Smooth muscle cell (in vitro differentiated cells): ENCODE results near the gene KCTD19. TPM values are rescaled to one million over a fixed set of nuclear protein-coding genes. Genes with fewer than 3 reads are reported as not detected.

Experiments used
- DNase-seq: peaks from one replicate; lab custom pipeline; 2025; ENCODE audit not compliant: unreplicated experiment; lab: John Stamatoyannopoulos, UW
- H2AFZ ChIP-seq: fragments of 200-600 bp; sonication (generic); 2 replicates; pipeline ENCODE4 v1.6.0; 2016; ENCODE audit warnings: antibody characterized with exemption, low read depth, mild to moderate bottlenecking
- H3F3A ChIP-seq: fragments of 200-600 bp; sonication (generic); 2 replicates; pipeline ENCODE4 v1.6.0; 2017; ENCODE audit warnings: antibody characterized with exemption, low read depth
- H3K27ac ChIP-seq: fragments of 200-600 bp; sonication (generic); 2 replicates; pipeline ENCODE4 v1.5.1; 2016; ENCODE audit warnings: low read depth, mild to moderate bottlenecking
- H3K27me3 ChIP-seq: fragments of 200-600 bp; sonication (generic); 2 replicates; pipeline ENCODE4 v1.6.1; 2016; ENCODE audit warnings: low read depth, mild to moderate bottlenecking
- H3K36me3 ChIP-seq: fragments of 200-600 bp; sonication (generic); 2 replicates; pipeline ENCODE4 v1.5.1; 2016; ENCODE audit warnings: low read depth
- H3K4me1 ChIP-seq: fragments of 200-600 bp; sonication (generic); 2 replicates; pipeline ENCODE4 v1.5.1; 2016; ENCODE audit warnings: low read depth
- H3K4me2 ChIP-seq: fragments of 200-600 bp; sonication (generic); 2 replicates; pipeline ENCODE4 v1.6.0; 2016; ENCODE audit warnings: mild to moderate bottlenecking
- H3K4me3 ChIP-seq: fragments of 200-600 bp; sonication (generic); 2 replicates; pipeline ENCODE4 v1.5.1; 2016; ENCODE audit warnings: mild to moderate bottlenecking
- H3K79me2 ChIP-seq: fragments of 200-600 bp; sonication (generic); 2 replicates; pipeline ENCODE4 v1.6.0; 2016; ENCODE audit warnings: low read depth, mild to moderate bottlenecking
- H3K9ac ChIP-seq: fragments of 200-600 bp; sonication (generic); 2 replicates; pipeline ENCODE4 v1.6.0; 2016; ENCODE audit warnings: low read depth
- H3K9me3 ChIP-seq: fragments of 200-600 bp; sonication (generic); replicated peaks from 2 replicates; pipeline ENCODE4 v1.5.1; 2016; ENCODE audit warnings: low read depth
- H4K20me1 ChIP-seq: fragments of 200-600 bp; sonication (generic); 2 replicates; pipeline ENCODE4 v1.6.0; 2016; ENCODE audit warnings: low read depth
- CTCF ChIP-seq: fragments of 200-600 bp; sonication (generic); IDR thresholded peaks from 2 replicates; pipeline ENCODE4 v1.5.1; 2017; ENCODE audit warnings: borderline replicate concordance, mild to moderate bottlenecking, antibody characterized with exemption; ENCODE audit not compliant: insufficient read depth, poor library complexity, severe bottlenecking
- WGBS: methylation state at CpG from one replicate; pipeline ENCODE4 v1.1.7; 2016; ENCODE audit warnings: low lambda C conversion rate; 5-methylcytosine and 5-hydroxymethylcytosine counted together
- polyA plus RNA-seq: library from polyadenylated mRNA; unstranded; fragments of >200 nt; fragmentation: Nextera tagmentation; extraction: Ambion mirVana; gene quantifications from 2 replicates; pipeline ENCODE4 v1.2.1, GENCODE V29; 2016
- total RNA-seq: library from RNA; depleted of rRNA; stranded (reverse); fragments of >200 nt; gene quantifications from 2 replicates; pipeline ENCODE4 v1.2.3, GENCODE V29; 2014

Gene KCTD19
- total and polyA plus RNA-seq, 2 experiments from 2014 or later: 0.04 to 0.49 TPM

- H4K20me1 ChIP-seq: no peaks in the 10 kb centered on the region
- TF ChIP-seq CTCF: no peak
- H3K27ac ChIP-seq: no peak overlapping the region
- H3F3A ChIP-seq: no peaks in the 10 kb centered on the region
- H3K4me3 ChIP-seq: no peak overlapping the region
- no peak overlapping the region for H3K9ac ChIP-seq
- peaks cover 9% of the 10 kb centered on the region for H3K27me3 ChIP-seq
- no peaks in the 10 kb centered on the region for H3K4me1 ChIP-seq
- no peaks in the 10 kb centered on the region for H3K9me3 ChIP-seq
- H2AFZ ChIP-seq: no peak overlapping the region
- no peaks in the 10 kb centered on the region for H3K79me2 ChIP-seq
- DNase-seq: no peak
- no peak overlapping the region for H3K4me2 ChIP-seq
- H3K36me3 ChIP-seq: no peaks in the 10 kb centered on the region
- 78% methylated on average over 3 of the region's 3 CpGs for WGBS
These were observed 63.3 kb downstream of the KCTD19 start for GRCh38 chr16:67263201-67263600.

GRCh38 chr16:67260426-67261063, 66.0 kb downstream of the KCTD19 start:
- peaks cover 9% of the 10 kb centered on the region for H3K27me3 ChIP-seq
- H3F3A ChIP-seq: no peaks in the 10 kb centered on the region
- 76% methylated on average over 4 of the region's 4 CpGs for WGBS
- no peak overlapping the region for H3K9ac ChIP-seq
- no peak overlapping the region for H3K27ac ChIP-seq
- no peaks in the 10 kb centered on the region for H3K79me2 ChIP-seq
- H3K4me1 ChIP-seq: no peaks in the 10 kb centered on the region
- DNase-seq: no peak
- H3K4me3 ChIP-seq: no peak overlapping the region
- H3K9me3 ChIP-seq: no peaks in the 10 kb centered on the region
- no peak overlapping the region for H3K4me2 ChIP-seq
- H3K36me3 ChIP-seq: no peaks in the 10 kb centered on the region
- no peaks in the 10 kb centered on the region for H4K20me1 ChIP-seq
- peak; percentile 57 for TF ChIP-seq CTCF
- no peak overlapping the region for H2AFZ ChIP-seq

GRCh38 chr16:67259705-67260104, 66.8 kb downstream of the KCTD19 start:
- no peaks in the 10 kb centered on the region for H3K36me3 ChIP-seq
- peaks cover 9% of the 10 kb centered on the region for H3K27me3 ChIP-seq
- no peak overlapping the region for H3K4me2 ChIP-seq
- no peaks in the 10 kb centered on the region for H3K79me2 ChIP-seq
- H3K9me3 ChIP-seq: no peaks in the 10 kb centered on the region
- DNase-seq: no peak
- H3K27ac ChIP-seq: no peak overlapping the region
- H2AFZ ChIP-seq: no peak overlapping the region
- 89% methylated on average over 12 of the region's 12 CpGs for WGBS
- no peak for TF ChIP-seq CTCF
- no peaks in the 10 kb centered on the region for H3F3A ChIP-seq
- no peaks in the 10 kb centered on the region for H3K4me1 ChIP-seq
- no peaks in the 10 kb centered on the region for H4K20me1 ChIP-seq
- H3K9ac ChIP-seq: no peak overlapping the region
- H3K4me3 ChIP-seq: no peak overlapping the region

- no peaks in the 10 kb centered on the region for H3K4me1 ChIP-seq
These were observed 68.2 kb downstream of the KCTD19 start for GRCh38 chr16:67258161-67258835.

More at GRCh38 chr16:67258161-67258835, 68.2 kb downstream of the KCTD19 start:
- no peak for DNase-seq
- WGBS: 91% methylated on average over 11 of the region's 11 CpGs
- Histone ChIP-seq H4K20me1 (no peaks in the 10 kb centered on the region), H3K9me3 (no peaks in the 10 kb centered on the region), H2AFZ (no peak overlapping the region), H3K27me3 (no peaks in the 10 kb centered on the region), H3K36me3 (no peaks in the 10 kb centered on the region), H3K9ac (no peak overlapping the region), H3K4me3 (no peak overlapping the region), H3K27ac (no peak overlapping the region), H3K79me2 (no peaks in the 10 kb centered on the region), H3K4me2 (no peak overlapping the region), H3F3A (no peaks in the 10 kb centered on the region)
- TF ChIP-seq CTCF: no peak
